ENCODE data around the gene PRKCZ. TPM values are rescaled to one million over a fixed set of nuclear protein-coding genes. Genes with fewer than 3 reads are reported as not detected.

The PRKCZ gene
- total and polyA plus RNA-seq, 2 of the 4 experiments (the other 2 are of a cell fraction) = 2.0 to 3.5 TPM

- intact Hi-C loops (cut with micrococcal nuclease) = no loop called here
- no TSS peak for BruUV-seq (replicated peaks)
- dilution Hi-C loops (cut with HindIII; ENCODE audit: low sequenced_read_pairs, unreplicated experiment) = no loop called here
- no peaks in the 10 kb centered on the region for H3K9me1 ChIP-seq (ENCODE audit: insufficient read depth, low read length)
- H3K27me3 ChIP-seq (ENCODE audit: control insufficient read depth, insufficient read depth, low read length) = no peaks in the 10 kb centered on the region; the same call in 1 of the 2 replicates
- 100% methylated on average over 3 of the region's 9 CpGs; no CpG with 5 or more reads in 1 of the 2 experiments for WGBS, 2 experiments (ENCODE audit: extremely low coverage in 2 of 2, insufficient read length in 1 of 2)
- peak overlapping the region; percentile 1 for H2AFZ ChIP-seq (replicated peaks; ENCODE audit: low read length, poor library complexity)
- no peak overlapping the region for H4K8ac ChIP-seq (ENCODE audit: low read depth in 2 of 2, low read length in 2 of 2)
- H2BK5ac ChIP-seq (ENCODE audit: low read depth, low read length, poor library complexity, severe bottlenecking) = no peak overlapping the region
- POLR2A ChIA-PET (ENCODE audit: unreplicated experiment) = no interaction called here
- H3K4me2 ChIP-seq (ENCODE audit: low read depth, low read length) = no peak overlapping the region
- no peak overlapping the region for H2BK20ac ChIP-seq (ENCODE audit: low read depth, low read length)
- no peaks in the 10 kb centered on the region for H3K36me3 ChIP-seq (ENCODE audit: control insufficient read depth, insufficient read depth, low read length)
- no peak overlapping the region for H2BK120ac ChIP-seq (ENCODE audit: low read depth, low read length)
- DNase-seq (no peak), ATAC-seq (ENCODE audit: low read depth) (no peak)
- no peaks in the 10 kb centered on the region for H3K9me3 ChIP-seq (ENCODE audit: control insufficient read depth, insufficient read depth, low read length)
- in situ Hi-C loops (cut with MboI; ENCODE audit: low sequenced_read_pairs) = loop anchor here (25.0 kb wide), 1 partner anchor 362 kb away; the partner anchor contains the start of genes HES5 and PANK4
- no peak overlapping the region for H3K4me3 ChIP-seq (ENCODE audit: insufficient read depth, low read depth, low read length)
- no peak overlapping the region for H3K56ac ChIP-seq (ENCODE audit: extremely low read depth, insufficient read depth, low read length)
- no peak overlapping the region for H3K4ac ChIP-seq (ENCODE audit: low read depth, low read length)
- H3K4me1 ChIP-seq (ENCODE audit: control insufficient read depth, insufficient read depth, low read length) = peaks cover under 1% of the 10 kb centered on the region
- H4K91ac ChIP-seq (ENCODE audit: insufficient read depth, low read depth, low read length) = no peak overlapping the region
- no peak overlapping the region for H3K9ac ChIP-seq (ENCODE audit: low read depth, low read length)
- CTCF ChIA-PET = interaction anchor here (0.7 to 2.5 kb wide), 16 partner anchors 9 to 207 kb away, joined by 3 to 17 read pairs (median 4); no protein-coding TSS in a partner anchor
- no peak overlapping the region for H3K27ac ChIP-seq (ENCODE audit: insufficient read depth, low read length)
- H3K23ac ChIP-seq (ENCODE audit: low read depth, low read length) = no peak overlapping the region
- TF ChIP-seq NFE2L2 (IDR thresholded peaks at IDR 0.05; ENCODE audit: low read depth, low read length) = no peak
- no peaks in the 10 kb centered on the region for H4K20me1 ChIP-seq (ENCODE audit: insufficient read depth, low read length)
- H3K18ac ChIP-seq (ENCODE audit: low read depth, low read length) = no peak overlapping the region
- H3K14ac ChIP-seq (replicated peaks; ENCODE audit: low read depth, low read length) = no peak overlapping the region
- H2BK15ac ChIP-seq (ENCODE audit: low read depth, low read length) = no peak overlapping the region
- no peaks in the 10 kb centered on the region for H3K79me1 ChIP-seq (ENCODE audit: low read depth in 1 of 2, low read length in 2 of 2)
- H4K5ac ChIP-seq (ENCODE audit: low read depth, low read length) = no peak overlapping the region
- H2AK9ac ChIP-seq (replicated peaks; ENCODE audit: low read depth, low read length, poor library complexity) = no peak overlapping the region
- H2AK5ac ChIP-seq (ENCODE audit: low read depth, low read length) = no peak overlapping the region
Measured at GRCh38 chr1:2175055-2175414, 124.8 kb downstream of the PRKCZ start.
